ENCODE results near the gene TMEM184A.

GRCh38 chr7:1536455-1536742 is 19.6 kb downstream of the TMEM184A start:
- TF ChIP-seq EZH2 (IDR thresholded peaks at IDR 0.05; ENCODE audit: borderline replicate concordance) = no peak
- no peak for TF ChIP-seq CTCF (IDR thresholded peaks at IDR 0.05; ENCODE audit: poor library complexity)

Measured in hepatocyte (in vitro differentiated cells).